Keratinocyte (primary cell): Measurements from ENCODE around the gene STOX2. TPM values are rescaled to one million over a fixed set of nuclear protein-coding genes. Genes with fewer than 3 reads are reported as not detected.

Experiments used
- DNase-seq: peaks from one replicate; pipeline ENCODE4 v3.0.0-alpha.2; 2011; ENCODE audit warnings: low read depth, missing footprints, low spot score
- FAIRE-seq: peaks from 2 replicates; lab custom pipeline; 2011; peaks lifted over from hg19 to GRCh38; lab: Jason Lieb, UNC
- H2AFZ ChIP-seq: 2 replicates; pipeline ENCODE4 v1.6.0; 2012; ENCODE audit warnings: low read length, control low read depth, inconsistent platforms; ENCODE audit not compliant: control insufficient read depth
- H3K27ac ChIP-seq: 2 replicates; pipeline ENCODE4 v1.5.1; 2011; ENCODE audit warnings: low read length; ENCODE audit not compliant: control insufficient read depth, insufficient read depth
- H3K27me3 ChIP-seq: 3 replicates; pipeline ENCODE4 v1.6.0; 2011; ENCODE audit warnings: low read length; ENCODE audit not compliant: control insufficient read depth, insufficient read depth; ENCODE audit errors: extremely low read depth
- H3K36me3 ChIP-seq, 2 experiments: 2 replicates in 1 of 2; 3 replicates in 1 of 2; pipeline ENCODE4 v1.5.1; 2011; ENCODE audit warnings: low read length in 2 of 2, mild to moderate bottlenecking in 1 of 2; ENCODE audit not compliant: control insufficient read depth in 2 of 2, insufficient read depth in 2 of 2; ENCODE audit errors: extremely low read depth in 1 of 2
- H3K4me1 ChIP-seq: 3 replicates; pipeline ENCODE4 v1.5.1; 2011; ENCODE audit warnings: low read length; ENCODE audit not compliant: control insufficient read depth, insufficient read depth; ENCODE audit errors: extremely low read depth
- H3K4me2 ChIP-seq: 3 replicates; pipeline ENCODE4 v1.6.0; 2011; ENCODE audit warnings: low read depth, low read length; ENCODE audit not compliant: control insufficient read depth, insufficient read depth; ENCODE audit errors: extremely low read depth
- H3K4me3 ChIP-seq, 3 experiments: fragments of 200-600 bp in 1 of 3; sonication (generic) in 1 of 3; 2 replicates in 2 of 3; 3 replicates in 1 of 3; pipeline ENCODE4 v1.5.1; 2011 to 2016; ENCODE audit warnings: low read length in 3 of 3, mild to moderate bottlenecking in 3 of 3, control low read depth in 2 of 3, inconsistent platforms in 1 of 3, low read depth in 1 of 3, mixed read lengths in 1 of 3, mixed run types in 1 of 3, moderate library complexity in 1 of 3; ENCODE audit not compliant: control insufficient read depth in 2 of 3, insufficient read depth in 2 of 3; ENCODE audit errors: extremely low read depth in 1 of 3
- H3K79me2 ChIP-seq: 2 replicates; pipeline ENCODE4 v1.6.0; 2012; ENCODE audit warnings: low read length; ENCODE audit not compliant: control insufficient read depth, insufficient read depth
- H3K9ac ChIP-seq: 3 replicates; pipeline ENCODE4 v1.6.0; 2011; ENCODE audit warnings: low read length; ENCODE audit not compliant: control insufficient read depth, insufficient read depth; ENCODE audit errors: extremely low read depth
- H3K9me1 ChIP-seq: 3 replicates; pipeline ENCODE4 v1.6.0; 2011; ENCODE audit warnings: low read length; ENCODE audit not compliant: control insufficient read depth, insufficient read depth; ENCODE audit errors: extremely low read depth
- H3K9me3 ChIP-seq: 2 replicates; pipeline ENCODE4 v1.5.1; 2012; ENCODE audit warnings: low read depth, low read length; ENCODE audit not compliant: control insufficient read depth
- H4K20me1 ChIP-seq: 3 replicates; pipeline ENCODE4 v1.6.0; 2011; ENCODE audit warnings: low read length; ENCODE audit not compliant: control insufficient read depth, insufficient read depth; ENCODE audit errors: extremely low read depth
- CTCF ChIP-seq, 3 experiments: IDR thresholded peaks in 1 of 3; conservative IDR thresholded peaks in 1 of 3; optimal IDR thresholded peaks in 1 of 3; 2 replicates in 2 of 3; 3 replicates in 1 of 3; pipeline versions ENCODE3 to v1.5.1; 2011; ENCODE audit warnings: low read length in 3 of 3, mild to moderate bottlenecking in 3 of 3, moderate library complexity in 2 of 3, control low read depth in 1 of 3, inconsistent platforms in 1 of 3; ENCODE audit not compliant: insufficient read depth in 2 of 3; ENCODE audit errors: extremely low read depth in 1 of 3
- EZH2 ChIP-seq: IDR thresholded peaks from one replicate; pipeline ENCODE4 v1.6.1; 2012; ENCODE audit warnings: inconsistent platforms, mild to moderate bottlenecking, low read length, moderate library complexity
- dilution Hi-C: fragments of 300-500 bp; cut with MboI; formaldehyde crosslinking; loops from one replicate; pipeline ENCODE4 v1.7.0; 2020; ENCODE audit warnings: low sequenced_read_pairs; ENCODE audit not compliant: extremely low pct_ligation_motif_present
- polyA plus RNA-seq, 5 experiments: library from polyadenylated mRNA; depleted of rRNA in 3 of 5; stranded (reverse) in 3 of 5; stranded (forward) in 1 of 5; unstranded in 1 of 5; fragments of >200 nt; gene quantifications; 1 replicate in 1 of 5; 2 replicates in 3 of 5; 3 replicates in 1 of 5; pipeline versions ENCODE4 v1.2.1 to v1.2.3, GENCODE V29; 2011 to 2012; ENCODE audit warnings: missing spikeins in 2 of 5, low read depth in 1 of 5, low replicate concordance in 1 of 5

STOX2 gene
- polyA plus RNA-seq, 1 donor (not counting 4 experiments of a cell fraction or from before 2014, with no cell fraction given), result 1.6 TPM

- TF ChIP-seq EZH2 (no peak), CTCF (optimal IDR thresholded peaks at IDR 0.05 in 1 of 3, IDR thresholded peaks at IDR 0.05 in 1 of 3, conservative IDR thresholded peaks at IDR 0.05 in 1 of 3; ENCODE audit: extremely low read depth in 1 of 3, insufficient read depth in 2 of 3, low read length in 3 of 3) (no peak)
- Histone ChIP-seq H3K36me3 (no peaks in the 10 kb centered on the region), H3K4me2 (peak overlapping the region; percentile 91), H2AFZ (no peak overlapping the region), H3K9ac (peak overlapping the region; percentile 77), H3K79me2 (no peaks in the 10 kb centered on the region), H3K27ac (no peak overlapping the region), H3K27me3 (no peaks in the 10 kb centered on the region), H3K9me1 (no peaks in the 10 kb centered on the region), H3K9me3 (no peaks in the 10 kb centered on the region), H4K20me1 (no peaks in the 10 kb centered on the region), H3K4me1 (peaks cover 16% of the 10 kb centered on the region), H3K4me3 (no peak overlapping the region)
- DNase-seq (no peak), FAIRE-seq (no peak)
- dilution Hi-C loops, result no loop called here
Observed at GRCh38 chr4:183986291-183986970, 81.3 kb downstream of the STOX2 start.

GRCh38 chr4:183986971-183987946 is 82.2 kb downstream of the STOX2 start:
- H3K9me3 ChIP-seq, result no peaks in the 10 kb centered on the region
- peak overlapping the region; percentile 89 for H3K27ac ChIP-seq
- dilution Hi-C loops, result no loop called here
- H3K27me3 ChIP-seq, result no peaks in the 10 kb centered on the region
- H3K4me1 ChIP-seq, result peaks cover 16% of the 10 kb centered on the region
- H3K36me3 ChIP-seq, result no peaks in the 10 kb centered on the region
- peak overlapping the region; percentile 77 for H3K9ac ChIP-seq
- no peaks in the 10 kb centered on the region for H3K79me2 ChIP-seq
- DNase-seq (peak; percentile 93), FAIRE-seq (peak; percentile 94)
- H3K4me3 ChIP-seq, result peak overlapping the region; percentile 24 to 66 (median 65)
- H2AFZ ChIP-seq, result peak overlapping the region; percentile 89
- H3K9me1 ChIP-seq, result no peaks in the 10 kb centered on the region
- H4K20me1 ChIP-seq, result no peaks in the 10 kb centered on the region
- H3K4me2 ChIP-seq, result peak overlapping the region; percentile 91
- TF ChIP-seq EZH2 (no peak), CTCF (optimal IDR thresholded peaks at IDR 0.05 in 1 of 3, IDR thresholded peaks at IDR 0.05 in 1 of 3, conservative IDR thresholded peaks at IDR 0.05 in 1 of 3; ENCODE audit: extremely low read depth in 1 of 3, insufficient read depth in 2 of 3, low read length in 3 of 3) (no peak)
